ENCODE results near the gene ZRANB3. TPM values are rescaled to one million over a fixed set of nuclear protein-coding genes. Genes with fewer than 3 reads are reported as not detected.

ZRANB3 gene
- total and polyA plus RNA-seq, 2 of the 13 experiments (the other 11 are each of a cell fraction or from before 2014, with no cell fraction given) = 5.8 to 25.2 TPM

DNA sequence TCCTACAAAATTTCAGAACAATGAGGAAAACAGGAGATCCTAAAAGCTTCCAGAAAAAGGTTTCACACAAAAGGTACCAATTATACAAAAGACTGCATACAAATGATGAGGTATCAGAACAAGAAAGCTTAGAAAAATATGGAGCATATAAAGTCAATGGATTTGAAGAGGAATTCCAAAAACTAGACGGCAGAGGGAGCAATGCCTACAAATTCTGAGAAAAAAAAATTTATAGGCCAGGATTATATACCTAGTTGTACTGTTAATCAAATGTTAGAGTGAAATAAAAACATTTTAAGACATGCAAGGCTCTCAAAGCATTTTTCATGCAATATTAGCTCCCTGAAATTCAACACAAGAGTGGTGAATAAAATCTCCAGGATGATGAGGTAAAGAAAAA lies 106.2 kb downstream of the ZRANB3 start (continued):
- TF ChIP-seq, protein P1, sequence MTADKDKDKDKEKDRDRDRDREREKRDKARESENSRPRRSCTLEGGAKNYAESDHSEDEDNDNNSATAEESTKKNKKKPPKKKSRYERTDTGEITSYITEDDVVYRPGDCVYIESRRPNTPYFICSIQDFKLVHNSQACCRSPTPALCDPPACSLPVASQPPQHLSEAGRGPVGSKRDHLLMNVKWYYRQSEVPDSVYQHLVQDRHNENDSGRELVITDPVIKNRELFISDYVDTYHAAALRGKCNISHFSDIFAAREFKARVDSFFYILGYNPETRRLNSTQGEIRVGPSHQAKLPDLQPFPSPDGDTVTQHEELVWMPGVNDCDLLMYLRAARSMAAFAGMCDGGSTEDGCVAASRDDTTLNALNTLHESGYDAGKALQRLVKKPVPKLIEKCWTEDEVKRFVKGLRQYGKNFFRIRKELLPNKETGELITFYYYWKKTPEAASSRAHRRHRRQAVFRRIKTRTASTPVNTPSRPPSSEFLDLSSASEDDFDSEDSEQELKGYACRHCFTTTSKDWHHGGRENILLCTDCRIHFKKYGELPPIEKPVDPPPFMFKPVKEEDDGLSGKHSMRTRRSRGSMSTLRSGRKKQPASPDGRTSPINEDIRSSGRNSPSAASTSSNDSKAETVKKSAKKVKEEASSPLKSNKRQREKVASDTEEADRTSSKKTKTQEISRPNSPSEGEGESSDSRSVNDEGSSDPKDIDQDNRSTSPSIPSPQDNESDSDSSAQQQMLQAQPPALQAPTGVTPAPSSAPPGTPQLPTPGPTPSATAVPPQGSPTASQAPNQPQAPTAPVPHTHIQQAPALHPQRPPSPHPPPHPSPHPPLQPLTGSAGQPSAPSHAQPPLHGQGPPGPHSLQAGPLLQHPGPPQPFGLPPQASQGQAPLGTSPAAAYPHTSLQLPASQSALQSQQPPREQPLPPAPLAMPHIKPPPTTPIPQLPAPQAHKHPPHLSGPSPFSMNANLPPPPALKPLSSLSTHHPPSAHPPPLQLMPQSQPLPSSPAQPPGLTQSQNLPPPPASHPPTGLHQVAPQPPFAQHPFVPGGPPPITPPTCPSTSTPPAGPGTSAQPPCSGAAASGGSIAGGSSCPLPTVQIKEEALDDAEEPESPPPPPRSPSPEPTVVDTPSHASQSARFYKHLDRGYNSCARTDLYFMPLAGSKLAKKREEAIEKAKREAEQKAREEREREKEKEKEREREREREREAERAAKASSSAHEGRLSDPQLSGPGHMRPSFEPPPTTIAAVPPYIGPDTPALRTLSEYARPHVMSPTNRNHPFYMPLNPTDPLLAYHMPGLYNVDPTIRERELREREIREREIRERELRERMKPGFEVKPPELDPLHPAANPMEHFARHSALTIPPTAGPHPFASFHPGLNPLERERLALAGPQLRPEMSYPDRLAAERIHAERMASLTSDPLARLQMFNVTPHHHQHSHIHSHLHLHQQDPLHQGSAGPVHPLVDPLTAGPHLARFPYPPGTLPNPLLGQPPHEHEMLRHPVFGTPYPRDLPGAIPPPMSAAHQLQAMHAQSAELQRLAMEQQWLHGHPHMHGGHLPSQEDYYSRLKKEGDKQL (CRISPR knock-in tag; IDR thresholded peaks at IDR 0.05; ENCODE audit: low read depth) = no peak

DNA sequence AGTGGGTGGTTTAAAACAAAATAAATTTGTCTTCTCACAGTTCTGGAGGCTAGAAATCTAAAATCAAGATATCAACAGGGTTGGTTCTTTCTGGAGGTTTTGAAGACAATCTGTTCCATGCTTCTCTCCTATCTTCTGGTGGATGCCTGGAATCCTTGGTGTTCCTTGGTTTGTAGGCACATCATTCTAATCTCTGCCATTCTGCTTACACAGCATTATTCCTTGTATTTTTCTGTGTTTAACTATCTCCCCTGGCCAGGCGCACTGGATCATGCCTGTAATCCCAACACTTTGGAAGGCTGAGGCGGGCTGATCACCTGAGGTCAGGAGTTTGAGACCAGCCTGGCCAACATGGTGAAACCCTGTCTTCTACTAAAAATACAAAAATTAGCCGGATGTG lies 108.1 kb downstream of the ZRANB3 start:
- CTCF ChIA-PET (ENCODE audit: low intra/inter-chr PET ratio, low total read pairs) = no interaction called here
- WGBS (ENCODE audit: low lambda C conversion rate) = 97% methylated on average over 3 of the region's 3 CpGs
- Histone ChIP-seq H3K79me2 (ENCODE audit: insufficient read depth, low read length) (no peaks in the 10 kb centered on the region), H3K36me3 (replicated peaks in 1 of 2; ENCODE audit: control insufficient read depth in 1 of 2, insufficient read depth in 2 of 2, low read length in 2 of 2) (no peaks in the 10 kb centered on the region), H3K4me2 (ENCODE audit: low read depth, low read length) (no peak overlapping the region), H3K27ac (ENCODE audit: extremely low read length, insufficient read depth, low read length) (no peak overlapping the region), H3K4me3 (replicated peaks in 1 of 3; ENCODE audit: insufficient read depth in 1 of 3, low read depth in 2 of 3, low read length in 3 of 3) (no peak overlapping the region), H3K9ac (ENCODE audit: insufficient read depth, low read depth, low read length) (no peak overlapping the region), H3K9me3 (ENCODE audit: low read length) (no peaks in the 10 kb centered on the region), H3K4me1 (ENCODE audit: insufficient read depth, low read length) (no peaks in the 10 kb centered on the region), H4K20me1 (ENCODE audit: insufficient read depth, low read length) (no peaks in the 10 kb centered on the region), H2AFZ (ENCODE audit: low read length) (no peak overlapping the region), H3K27me3 (ENCODE audit: control insufficient read depth in 1 of 2, insufficient read depth in 2 of 2, low read length in 2 of 2) (no peaks in the 10 kb centered on the region)
- in situ Hi-C loops (cut with HindIII; ENCODE audit: extremely low pct_ligation_motif_present, low pct_unique_long_range_greater_than_20kb) = no loop called here
- POLR2A ChIA-PET = no interaction called here
- intact Hi-C loops (cut with micrococcal nuclease; ENCODE audit: unreplicated experiment) = no loop called here
- no TSS peak for BruUV-seq (replicated peaks)
- no peak for ATAC-seq
- no peak for FAIRE-seq
- DNase-seq (ENCODE audit: low spot score) = no peak
- TF ChIP-seq ZNF343 (CRISPR knock-in tag; IDR thresholded peaks at IDR 0.05) (no peak), ZNF607 (CRISPR knock-in tag; IDR thresholded peaks at IDR 0.05; ENCODE audit: borderline replicate concordance) (no peak), KDM5B (CRISPR knock-in tag; IDR thresholded peaks at IDR 0.05; ENCODE audit: borderline replicate concordance) (no peak), MAFK (conservative IDR thresholded peaks at IDR 0.05 in 1 of 2, IDR thresholded peaks at IDR 0.05 in 1 of 2; ENCODE audit: low read length in 2 of 2) (peak; percentile 91 to 94), ATAD3A (CRISPR knock-in tag; IDR thresholded peaks at IDR 0.05) (no peak), ZBTB38 (CRISPR knock-in tag; IDR thresholded peaks at IDR 0.05) (no peak), ASH2L (IDR thresholded peaks at IDR 0.05; ENCODE audit: insufficient read length, low read depth, low read length) (no peak), HMG20B (CRISPR knock-in tag; conservative IDR thresholded peaks at IDR 0.05) (no peak)
- TF ChIP-seq, protein P2, sequence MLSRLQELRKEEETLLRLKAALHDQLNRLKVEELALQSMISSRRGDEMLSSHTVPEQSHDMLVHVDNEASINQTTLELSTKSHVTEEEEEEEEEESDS (CRISPR knock-in tag; IDR thresholded peaks at IDR 0.05; ENCODE audit: borderline replicate concordance) = no peak
- TF ChIP-seq, protein P3, sequence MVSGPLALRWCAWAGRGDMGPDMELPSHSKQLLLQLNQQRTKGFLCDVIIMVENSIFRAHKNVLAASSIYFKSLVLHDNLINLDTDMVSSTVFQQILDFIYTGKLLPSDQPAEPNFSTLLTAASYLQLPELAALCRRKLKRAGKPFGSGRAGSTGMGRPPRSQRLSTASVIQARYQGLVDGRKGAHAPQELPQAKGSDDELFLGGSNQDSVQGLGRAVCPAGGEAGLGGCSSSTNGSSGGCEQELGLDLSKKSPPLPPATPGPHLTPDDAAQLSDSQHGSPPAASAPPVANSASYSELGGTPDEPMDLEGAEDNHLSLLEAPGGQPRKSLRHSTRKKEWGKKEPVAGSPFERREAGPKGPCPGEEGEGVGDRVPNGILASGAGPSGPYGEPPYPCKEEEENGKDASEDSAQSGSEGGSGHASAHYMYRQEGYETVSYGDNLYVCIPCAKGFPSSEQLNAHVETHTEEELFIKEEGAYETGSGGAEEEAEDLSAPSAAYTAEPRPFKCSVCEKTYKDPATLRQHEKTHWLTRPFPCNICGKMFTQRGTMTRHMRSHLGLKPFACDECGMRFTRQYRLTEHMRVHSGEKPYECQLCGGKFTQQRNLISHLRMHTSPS (CRISPR knock-in tag; IDR thresholded peaks at IDR 0.05; ENCODE audit: low read depth) = no peak

All from HepG2 (cell line).